Prostate gland (tissue), 2 donors: ENCODE data around the gene MMAA. TPM values are rescaled to one million over a fixed set of nuclear protein-coding genes. Genes with fewer than 3 reads are reported as not detected.
"Not testable (repeated sequence)": the region's sequence is repeated elsewhere in the genome, so short reads cannot be mapped to it uniquely, and the experiment has no call there.

Experiments
- DNase-seq: peaks from one replicate; pipeline ENCODE4 v3.0.0-alpha.2; 2019; ENCODE audit warnings: low spot score
- H3K27ac ChIP-seq, 2 donors: fragments of 200-600 bp; sonication (generic); 2 replicates each; pipeline ENCODE4 v1.5.1; 2017 to 2019
- H3K27me3 ChIP-seq: fragments of 200-600 bp; sonication (generic); replicated peaks from 2 replicates; pipeline ENCODE4 v1.5.1; 2019; ENCODE audit not compliant: insufficient read depth
- H3K36me3 ChIP-seq, 2 donors: fragments of 200-600 bp; sonication (generic); 1 replicate in 1 of 2; 2 replicates in 1 of 2; pipeline versions ENCODE4 v1.5.1 to v1.8.1; 2017 to 2019
- H3K4me1 ChIP-seq: fragments of 200-600 bp; sonication (generic); replicated peaks from 2 replicates; pipeline ENCODE4 v1.5.1; 2019
- H3K4me3 ChIP-seq, 2 donors: fragments of 200-600 bp; sonication (generic); 2 replicates each; pipeline ENCODE4 v1.5.1; 2017 to 2019
- H3K9me3 ChIP-seq: fragments of 200-600 bp; sonication (generic); 2 replicates; pipeline ENCODE4 v1.5.1; 2017
- CTCF ChIP-seq, 4 experiments: fragments of 200-600 bp in 2 of 4; fragments of 450-650 bp in 2 of 4; sonication (generic) in 2 of 4; IDR thresholded peaks; 1 replicate in 3 of 4; 2 replicates in 1 of 4; pipeline ENCODE4 v1.5.1; 2016 to 2019; ENCODE audit warnings: antibody characterized with exemption in 4 of 4, mild to moderate bottlenecking in 2 of 4, moderate library complexity in 2 of 4
- POLR2A ChIP-seq: fragments of 450-650 bp; IDR thresholded peaks from one replicate; pipeline ENCODE4 v1.6.1; 2016; ENCODE audit warnings: antibody characterized with exemption, mild to moderate bottlenecking
- POLR2AphosphoS5 ChIP-seq: sonication (generic); formaldehyde crosslinking; IDR thresholded peaks from one replicate; pipeline ENCODE4 v1.6.1; 2017; ENCODE audit warnings: antibody characterized with exemption
- WGBS: methylation state at CpG from one replicate; pipeline ENCODE4 v1.1.5; 2018; 5-methylcytosine and 5-hydroxymethylcytosine counted together
- intact Hi-C: fragments of 100-400 bp; cut with DNase I; formaldehyde crosslinking; loops from one replicate; pipeline ENCODE4 v1.14.2; 2022
- total RNA-seq, 2 donors: library from RNA; depleted of rRNA; stranded (reverse); fragments of >200 nt; gene quantifications; one replicate each; pipeline ENCODE4 v1.1.0, GENCODE V29; 2016

Gene MMAA
- total RNA-seq, 2 donors from 2014 or later = 3.6 TPM

GRCh38 chr4:145639186-145639698 lies 20.1 kb downstream of the MMAA start:
- Histone ChIP-seq H3K36me3 (no peaks in the 10 kb centered on the region), H3K9me3 (no peaks in the 10 kb centered on the region), H3K27me3 (no peaks in the 10 kb centered on the region), H3K4me1 (no peaks in the 10 kb centered on the region), H3K4me3 (no peak overlapping the region), H3K27ac (no peak overlapping the region)
- no peak for DNase-seq
- TF ChIP-seq POLR2A = no peak
- TF ChIP-seq POLR2AphosphoS5 = no peak
- TF ChIP-seq CTCF (IDR thresholded peaks at IDR 0.05) = no peak
- intact Hi-C loops = no loop called here
- 84% methylated on average over 6 of the region's 6 CpGs for WGBS

GRCh38 chr4:145640236-145640635 lies 21.1 kb downstream of the MMAA start:
- H3K9me3 ChIP-seq, DNase-seq, H3K4me1 ChIP-seq, H3K36me3 ChIP-seq, intact Hi-C loops, H3K27me3 ChIP-seq, H3K4me3 ChIP-seq, H3K27ac ChIP-seq: not testable (repeated sequence)
- WGBS = 77% methylated on average over 2 of the region's 2 CpGs

- no peaks in the 10 kb centered on the region for H3K27me3 ChIP-seq
- no peaks in the 10 kb centered on the region for H3K36me3 ChIP-seq
- intact Hi-C loops = no loop called here
- H3K9me3 ChIP-seq = no peaks in the 10 kb centered on the region
- H3K27ac ChIP-seq = no peak overlapping the region
- no peaks in the 10 kb centered on the region for H3K4me1 ChIP-seq
- DNase-seq = no peak
- no peak for TF ChIP-seq POLR2A
- no peak for TF ChIP-seq POLR2AphosphoS5
- TF ChIP-seq CTCF (IDR thresholded peaks at IDR 0.05) = no peak
- no peak overlapping the region for H3K4me3 ChIP-seq
- 100% methylated on average over 1 of the region's 1 CpG for WGBS
Observed at GRCh38 chr4:145643295-145643694, 24.1 kb downstream of the MMAA start.

GRCh38 chr4:145644699-145645098 lies 25.5 kb downstream of the MMAA start:
- Histone ChIP-seq H3K9me3 (no peaks in the 10 kb centered on the region), H3K4me3 (no peak overlapping the region), H3K4me1 (no peaks in the 10 kb centered on the region), H3K36me3 (no peaks in the 10 kb centered on the region), H3K27ac (no peak overlapping the region), H3K27me3 (no peaks in the 10 kb centered on the region)
- intact Hi-C loops = no loop called here
- DNase-seq = no peak
- TF ChIP-seq POLR2A (no peak), POLR2AphosphoS5 (no peak), CTCF (IDR thresholded peaks at IDR 0.05) (no peak)
- 97% methylated on average over 3 of the region's 3 CpGs for WGBS

- Histone ChIP-seq H3K9me3 (no peaks in the 10 kb centered on the region), H3K4me1 (no peaks in the 10 kb centered on the region), H3K4me3 (no peak overlapping the region), H3K27ac (no peak overlapping the region), H3K27me3 (no peaks in the 10 kb centered on the region), H3K36me3 (no peaks in the 10 kb centered on the region)
- DNase-seq = no peak
- no peak for TF ChIP-seq POLR2AphosphoS5
- no peak for TF ChIP-seq POLR2A
- TF ChIP-seq CTCF (IDR thresholded peaks at IDR 0.05) = no peak
- 97% methylated on average over 1 of the region's 1 CpG for WGBS
- intact Hi-C loops = no loop called here
Observed at GRCh38 chr4:145656156-145656555, 37.0 kb downstream of the MMAA start.
